Activated naive CD8-positive, alpha-beta T cell (primary cell): Measurements from ENCODE around the gene SHLD2.
"Not testable (repeated sequence)": the region's sequence is repeated elsewhere in the genome, so short reads cannot be mapped to it uniquely, and the experiment has no call there.

Source experiments
- H3K27ac Mint-ChIP-seq: one replicate; pipeline ENCODE4 v1.8.0; 2021; ENCODE audit warnings: mixed read lengths
- H3K27me3 Mint-ChIP-seq: one replicate; pipeline ENCODE4 v1.8.0; 2021; ENCODE audit warnings: mixed read lengths
- H3K36me3 Mint-ChIP-seq: one replicate; pipeline ENCODE4 v1.8.0; 2021; ENCODE audit warnings: mixed read lengths
- H3K4me1 Mint-ChIP-seq: one replicate; pipeline ENCODE4 v1.8.0; 2021; ENCODE audit warnings: low read depth, mixed read lengths
- H3K4me3 Mint-ChIP-seq: one replicate; pipeline ENCODE4 v1.8.0; 2021; ENCODE audit warnings: mild to moderate bottlenecking, mixed read lengths
- H3K9me3 Mint-ChIP-seq: one replicate; pipeline ENCODE4 v1.8.0; 2021; ENCODE audit warnings: low read depth, mixed read lengths

The SHLD2 gene

GRCh38 chr10:87101996-87102395 is 7.0 kb downstream of the SHLD2 start:
- Mint-ChIP-seq H3K36me3 (peaks cover 18% of the 10 kb centered on the region), H3K27ac (no peak overlapping the region), H3K4me3 (peak overlapping the region; percentile 40)

GRCh38 chr10:87104727-87105126 is 9.7 kb downstream of the SHLD2 start:
- not testable (repeated sequence) for H3K27ac Mint-ChIP-seq

More at GRCh38 chr10:87101996-87102395, 7.0 kb downstream of the SHLD2 start:
- Mint-ChIP-seq H3K9me3 (no peaks in the 10 kb centered on the region), H3K4me1 (peaks cover 12% of the 10 kb centered on the region), H3K27me3 (no peaks in the 10 kb centered on the region)

GRCh38 chr10:87105446-87106124 is 10.6 kb downstream of the SHLD2 start:
- H3K36me3 Mint-ChIP-seq = peaks cover 19% of the 10 kb centered on the region
- no peaks in the 10 kb centered on the region for H3K27me3 Mint-ChIP-seq
- no peak overlapping the region for H3K27ac Mint-ChIP-seq
- H3K4me3 Mint-ChIP-seq = no peak overlapping the region
- peaks cover 4% of the 10 kb centered on the region for H3K4me1 Mint-ChIP-seq
- no peaks in the 10 kb centered on the region for H3K9me3 Mint-ChIP-seq

More at GRCh38 chr10:87104727-87105126, 9.7 kb downstream of the SHLD2 start:
- H3K4me3 Mint-ChIP-seq, H3K9me3 Mint-ChIP-seq, H3K4me1 Mint-ChIP-seq, H3K27me3 Mint-ChIP-seq: not testable (repeated sequence)
- H3K36me3 Mint-ChIP-seq = peaks cover 23% of the 10 kb centered on the region

- not testable (repeated sequence) for H3K9me3 Mint-ChIP-seq, H3K27ac Mint-ChIP-seq, H3K4me1 Mint-ChIP-seq, H3K4me3 Mint-ChIP-seq, H3K27me3 Mint-ChIP-seq
- peaks cover 11% of the 10 kb centered on the region for H3K36me3 Mint-ChIP-seq
Observed at GRCh38 chr10:87118122-87118521, 23.1 kb downstream of the SHLD2 start.

- not testable (repeated sequence) for H3K27me3 Mint-ChIP-seq, H3K27ac Mint-ChIP-seq
- peaks cover 11% of the 10 kb centered on the region for H3K36me3 Mint-ChIP-seq
Observed at GRCh38 chr10:87119029-87119428, 24.0 kb downstream of the SHLD2 start.

GRCh38 chr10:87123351-87123750 is 28.3 kb downstream of the SHLD2 start:
- H3K36me3 Mint-ChIP-seq, H3K4me1 Mint-ChIP-seq, H3K9me3 Mint-ChIP-seq, H3K27ac Mint-ChIP-seq, H3K27me3 Mint-ChIP-seq, H3K4me3 Mint-ChIP-seq: not testable (repeated sequence)

More at GRCh38 chr10:87119029-87119428, 24.0 kb downstream of the SHLD2 start:
- not testable (repeated sequence) for H3K4me1 Mint-ChIP-seq, H3K9me3 Mint-ChIP-seq, H3K4me3 Mint-ChIP-seq

GRCh38 chr10:87127048-87127447 is 32.0 kb downstream of the SHLD2 start:
- not testable (repeated sequence) for H3K9me3 Mint-ChIP-seq, H3K36me3 Mint-ChIP-seq, H3K4me1 Mint-ChIP-seq, H3K27ac Mint-ChIP-seq, H3K27me3 Mint-ChIP-seq, H3K4me3 Mint-ChIP-seq

- H3K9me3 Mint-ChIP-seq, H3K27me3 Mint-ChIP-seq, H3K36me3 Mint-ChIP-seq, H3K4me1 Mint-ChIP-seq, H3K4me3 Mint-ChIP-seq, H3K27ac Mint-ChIP-seq: not testable (repeated sequence)
Observed at GRCh38 chr10:87127607-87128156, 32.7 kb downstream of the SHLD2 start.

- not testable (repeated sequence) for H3K9me3 Mint-ChIP-seq, H3K4me1 Mint-ChIP-seq, H3K4me3 Mint-ChIP-seq, H3K27me3 Mint-ChIP-seq, H3K27ac Mint-ChIP-seq
- H3K36me3 Mint-ChIP-seq = peaks cover 18% of the 10 kb centered on the region
Observed at GRCh38 chr10:87132176-87132575, 37.2 kb downstream of the SHLD2 start.

GRCh38 chr10:87133936-87134335 is 38.9 kb downstream of the SHLD2 start:
- not testable (repeated sequence) for H3K9me3 Mint-ChIP-seq, H3K27ac Mint-ChIP-seq, H3K4me1 Mint-ChIP-seq, H3K27me3 Mint-ChIP-seq, H3K4me3 Mint-ChIP-seq
- peaks cover 22% of the 10 kb centered on the region for H3K36me3 Mint-ChIP-seq

GRCh38 chr10:87134440-87134839 is 39.4 kb downstream of the SHLD2 start:
- not testable (repeated sequence) for H3K27me3 Mint-ChIP-seq

GRCh38 chr10:87137478-87137877 is 42.5 kb downstream of the SHLD2 start:
- peaks cover 18% of the 10 kb centered on the region for H3K36me3 Mint-ChIP-seq
- H3K4me1 Mint-ChIP-seq, H3K9me3 Mint-ChIP-seq, H3K27ac Mint-ChIP-seq, H3K27me3 Mint-ChIP-seq, H3K4me3 Mint-ChIP-seq: not testable (repeated sequence)

More at GRCh38 chr10:87134440-87134839, 39.4 kb downstream of the SHLD2 start:
- not testable (repeated sequence) for H3K4me1 Mint-ChIP-seq, H3K9me3 Mint-ChIP-seq, H3K27ac Mint-ChIP-seq, H3K4me3 Mint-ChIP-seq
- H3K36me3 Mint-ChIP-seq = peaks cover 22% of the 10 kb centered on the region

- H3K4me3 Mint-ChIP-seq, H3K9me3 Mint-ChIP-seq, H3K27ac Mint-ChIP-seq, H3K4me1 Mint-ChIP-seq, H3K27me3 Mint-ChIP-seq: not testable (repeated sequence)
- peaks cover 11% of the 10 kb centered on the region for H3K36me3 Mint-ChIP-seq
Observed at GRCh38 chr10:87142230-87143108, 47.5 kb downstream of the SHLD2 start.

- H3K27ac Mint-ChIP-seq = not testable (repeated sequence)
Observed at GRCh38 chr10:87143109-87143418, 48.1 kb downstream of the SHLD2 start.

GRCh38 chr10:87145598-87145997 is 50.6 kb downstream of the SHLD2 start:
- not testable (repeated sequence) for H3K4me3 Mint-ChIP-seq, H3K27ac Mint-ChIP-seq, H3K4me1 Mint-ChIP-seq, H3K36me3 Mint-ChIP-seq, H3K27me3 Mint-ChIP-seq, H3K9me3 Mint-ChIP-seq

More at GRCh38 chr10:87143109-87143418, 48.1 kb downstream of the SHLD2 start:
- H3K9me3 Mint-ChIP-seq, H3K4me3 Mint-ChIP-seq, H3K36me3 Mint-ChIP-seq, H3K4me1 Mint-ChIP-seq, H3K27me3 Mint-ChIP-seq: not testable (repeated sequence)
